ENCODE measurements around the gene PPFIBP2.

DNA sequence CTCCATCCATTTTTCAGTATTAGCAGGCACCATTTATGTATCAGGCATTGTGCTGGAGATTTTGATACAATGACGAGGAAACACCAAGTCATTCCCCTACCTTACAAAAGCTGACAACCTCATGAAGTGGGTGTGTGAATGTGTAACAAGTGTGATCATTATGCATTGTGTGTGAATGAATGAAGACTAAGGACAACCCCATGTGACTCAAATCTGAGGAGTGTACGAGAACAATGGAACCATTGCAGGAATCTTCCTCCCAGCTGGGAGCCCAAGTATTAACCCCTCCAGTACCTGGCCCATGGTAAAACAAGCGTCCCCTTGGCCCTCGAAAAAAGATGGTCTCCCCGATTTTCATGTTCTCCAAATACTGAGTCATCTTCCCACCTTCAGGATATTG, 155.1 kb downstream of the PPFIBP2 start:
- TF ChIP-seq, protein P1, sequence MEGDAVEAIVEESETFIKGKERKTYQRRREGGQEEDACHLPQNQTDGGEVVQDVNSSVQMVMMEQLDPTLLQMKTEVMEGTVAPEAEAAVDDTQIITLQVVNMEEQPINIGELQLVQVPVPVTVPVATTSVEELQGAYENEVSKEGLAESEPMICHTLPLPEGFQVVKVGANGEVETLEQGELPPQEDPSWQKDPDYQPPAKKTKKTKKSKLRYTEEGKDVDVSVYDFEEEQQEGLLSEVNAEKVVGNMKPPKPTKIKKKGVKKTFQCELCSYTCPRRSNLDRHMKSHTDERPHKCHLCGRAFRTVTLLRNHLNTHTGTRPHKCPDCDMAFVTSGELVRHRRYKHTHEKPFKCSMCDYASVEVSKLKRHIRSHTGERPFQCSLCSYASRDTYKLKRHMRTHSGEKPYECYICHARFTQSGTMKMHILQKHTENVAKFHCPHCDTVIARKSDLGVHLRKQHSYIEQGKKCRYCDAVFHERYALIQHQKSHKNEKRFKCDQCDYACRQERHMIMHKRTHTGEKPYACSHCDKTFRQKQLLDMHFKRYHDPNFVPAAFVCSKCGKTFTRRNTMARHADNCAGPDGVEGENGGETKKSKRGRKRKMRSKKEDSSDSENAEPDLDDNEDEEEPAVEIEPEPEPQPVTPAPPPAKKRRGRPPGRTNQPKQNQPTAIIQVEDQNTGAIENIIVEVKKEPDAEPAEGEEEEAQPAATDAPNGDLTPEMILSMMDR (conservative IDR thresholded peaks at IDR 0.05), result no peak
- TF ChIP-seq ZFX (IDR thresholded peaks at IDR 0.05), result no peak
